Glomerular visceral epithelial cell (primary cell): ENCODE measurements around the gene SNX18.

Experiments
- DNase-seq: peaks from one replicate; pipeline ENCODE4 v3.0.0-alpha.2; 2016; ENCODE audit errors: extremely low spot score

SNX18 gene

DNA sequence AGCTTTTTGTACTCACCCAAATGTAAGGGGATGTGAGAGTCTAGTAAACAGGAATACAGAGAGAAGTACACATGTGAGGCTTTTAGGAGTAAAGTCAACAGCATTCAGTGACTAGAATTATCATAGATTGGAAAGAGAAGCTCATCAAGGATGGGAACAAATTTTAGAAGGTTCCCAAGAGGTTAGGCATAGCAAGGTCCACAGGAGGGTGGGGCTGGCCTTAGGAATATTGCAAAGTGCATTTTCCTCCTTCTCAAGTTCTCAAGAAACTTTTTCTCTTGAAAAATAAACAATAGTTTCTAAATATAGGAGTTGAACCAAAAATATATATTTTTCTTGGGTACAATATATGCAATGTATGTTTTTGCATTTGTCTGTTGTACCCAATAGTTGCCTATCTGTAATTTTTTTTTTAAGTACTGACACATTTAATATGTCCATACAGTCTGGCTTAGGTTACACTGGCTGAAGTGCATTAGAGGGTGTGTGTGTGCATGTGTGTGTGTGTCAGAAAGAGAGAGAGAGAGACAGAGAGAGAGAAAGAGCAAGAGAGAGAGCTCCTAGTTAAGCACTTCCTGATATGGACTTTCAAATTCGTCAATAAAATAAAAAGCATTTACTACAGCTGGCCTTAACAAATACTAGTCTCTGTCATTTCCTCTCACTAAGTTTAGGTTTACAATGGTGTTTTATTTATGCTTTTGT is 62.2 kb downstream of the SNX18 start:
- DNase-seq, result no peak

DNA sequence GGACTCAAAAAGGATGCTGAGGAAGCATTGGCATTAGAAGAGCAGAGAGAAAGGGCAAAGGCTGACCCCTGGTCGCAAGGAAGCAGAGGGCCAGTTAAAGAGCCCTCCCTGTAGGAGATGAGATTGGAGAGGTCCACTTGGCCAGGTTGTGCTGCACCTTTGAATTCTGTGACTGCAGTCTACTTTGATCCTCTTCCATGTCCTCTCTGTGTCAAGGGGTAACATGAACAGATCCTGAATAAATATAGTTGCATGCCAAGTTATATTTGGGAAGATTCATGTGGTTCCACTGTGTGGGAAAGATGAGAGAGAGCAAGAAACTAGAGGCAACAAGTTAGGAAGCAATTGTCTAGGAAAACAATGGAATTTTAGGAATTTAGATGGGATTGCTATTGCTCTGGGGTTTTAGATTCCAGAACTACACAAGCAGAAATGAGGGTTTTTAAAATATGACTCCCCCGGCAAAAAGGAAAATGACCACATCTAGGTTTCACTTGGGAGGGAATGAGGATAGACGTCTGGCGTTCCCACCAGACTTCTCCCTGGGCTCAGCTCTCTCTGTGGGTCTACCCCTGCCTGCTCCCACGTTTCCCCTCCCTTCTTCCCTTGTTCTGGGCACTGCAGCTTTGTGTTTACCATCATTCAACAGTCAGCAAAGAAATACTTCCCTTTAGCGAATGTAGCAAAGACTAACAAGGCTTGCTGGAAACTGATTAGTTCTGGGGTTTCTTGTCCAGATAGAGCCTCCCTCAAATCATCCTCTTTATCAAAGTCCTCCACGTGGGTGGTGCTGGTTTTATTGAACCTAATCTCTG is 63.6 kb downstream of the SNX18 start:
- peak; percentile 15 for DNase-seq

DNA sequence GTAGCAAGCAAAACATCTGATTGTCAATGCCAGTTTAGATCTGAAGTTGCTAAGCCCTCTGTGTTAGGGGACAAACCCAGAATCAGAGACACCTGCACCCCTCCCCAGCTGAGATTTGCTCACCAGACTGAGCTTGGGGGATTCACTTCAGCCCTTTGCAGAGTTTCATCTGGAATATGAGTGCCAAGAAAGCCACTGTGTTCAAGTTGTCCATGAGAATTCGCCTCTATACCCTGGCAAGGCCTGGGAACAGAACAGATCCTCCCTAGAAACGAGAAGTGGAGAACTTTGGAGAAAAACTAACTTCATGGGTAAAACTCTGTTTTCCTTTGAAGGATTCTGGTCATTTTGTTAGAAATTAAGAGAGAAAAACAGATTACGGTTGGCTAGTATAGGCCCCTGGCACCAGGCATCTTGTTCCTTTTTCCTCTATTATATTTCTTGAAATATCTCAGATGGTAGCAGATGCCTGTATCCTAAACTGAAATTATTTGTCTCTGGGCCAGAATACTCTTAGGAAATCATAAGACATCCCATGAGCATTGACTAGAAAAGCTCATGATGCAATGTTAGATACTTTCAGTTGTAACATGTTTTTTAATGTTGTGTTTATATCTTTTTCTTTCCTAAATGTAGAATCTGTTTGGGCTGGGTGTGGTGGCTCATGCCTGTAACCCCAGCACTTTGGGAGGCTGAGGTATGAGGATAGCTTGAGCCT is 64.4 kb downstream of the SNX18 start:
- no peak for DNase-seq

DNA sequence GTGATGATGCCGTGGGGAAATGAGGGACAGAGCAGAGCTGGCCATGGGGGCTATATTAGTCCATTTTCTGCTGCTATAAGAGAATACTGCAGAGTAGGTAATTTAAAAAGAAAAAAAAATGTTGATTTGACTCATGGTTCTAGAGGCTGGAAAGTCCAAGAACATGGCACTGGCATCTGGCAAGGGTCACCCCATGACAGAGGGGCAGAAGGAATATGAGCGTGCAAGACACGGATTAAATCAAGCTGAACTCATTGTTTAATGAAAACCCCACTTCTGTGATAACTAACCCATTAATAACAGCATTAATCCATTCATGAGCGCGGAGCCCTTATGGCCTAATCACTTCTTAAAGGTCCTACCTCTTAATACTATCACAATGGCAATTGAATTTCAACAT is 68.8 kb downstream of the SNX18 start:
- DNase-seq, result no peak

DNA sequence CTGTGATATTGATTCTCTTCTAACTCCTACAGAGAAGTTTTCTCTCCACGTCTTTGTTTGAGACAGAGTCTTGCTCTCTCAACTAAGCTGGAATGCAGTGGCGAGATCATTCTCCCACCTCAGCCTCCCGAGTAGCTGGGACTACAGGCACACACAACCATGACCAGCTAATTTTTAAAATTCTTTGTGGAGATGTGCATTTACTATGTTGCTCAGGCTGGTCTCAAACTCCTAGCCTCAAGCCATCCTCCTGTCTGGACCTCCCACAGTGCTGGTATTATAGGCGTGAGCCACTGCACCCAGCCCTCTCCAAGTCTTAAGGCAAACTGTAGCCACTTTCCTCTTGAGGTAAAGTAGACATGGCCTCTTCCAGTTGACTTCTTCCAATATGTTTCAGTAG is 72.2 kb downstream of the SNX18 start:
- no peak for DNase-seq

DNA sequence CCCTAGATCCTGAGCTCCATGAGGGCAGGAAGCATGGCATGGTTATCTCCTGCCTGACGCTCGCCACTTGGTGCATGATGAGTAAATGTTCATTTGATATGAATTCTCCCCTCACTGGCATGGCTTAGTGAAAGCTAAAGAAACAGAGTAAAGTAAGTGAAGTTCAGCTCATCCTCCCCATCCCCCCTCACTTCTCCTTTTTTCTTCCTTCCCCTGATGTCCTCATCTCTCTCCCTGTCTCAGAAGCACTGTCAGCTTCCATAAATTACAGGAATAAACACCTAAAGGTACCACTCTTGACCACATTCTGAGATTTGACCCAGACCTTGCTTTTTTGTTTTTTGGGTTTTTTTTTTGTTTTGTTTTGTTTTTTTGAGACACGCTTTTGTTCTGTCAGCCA is 73.3 kb downstream of the SNX18 start:
- DNase-seq, result no peak

DNA sequence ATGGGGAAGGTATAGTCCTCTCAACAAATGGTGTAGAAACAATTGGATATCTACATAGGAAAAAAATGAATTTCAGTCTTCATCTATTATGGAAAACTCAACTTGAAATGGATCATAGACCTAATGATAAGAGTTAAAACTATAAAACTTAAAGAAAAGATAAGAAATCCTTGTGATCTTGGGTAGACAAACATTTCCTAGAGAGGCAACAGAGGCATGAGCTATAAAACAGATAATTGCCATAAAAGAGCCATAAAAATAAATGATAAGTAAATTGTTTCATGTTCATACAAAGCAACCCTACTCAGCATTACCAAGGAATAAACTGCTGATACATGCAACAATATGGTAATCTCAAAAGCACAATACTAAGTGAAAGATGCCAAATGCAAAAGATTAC is 76.2 kb downstream of the SNX18 start:
- no peak for DNase-seq

DNA sequence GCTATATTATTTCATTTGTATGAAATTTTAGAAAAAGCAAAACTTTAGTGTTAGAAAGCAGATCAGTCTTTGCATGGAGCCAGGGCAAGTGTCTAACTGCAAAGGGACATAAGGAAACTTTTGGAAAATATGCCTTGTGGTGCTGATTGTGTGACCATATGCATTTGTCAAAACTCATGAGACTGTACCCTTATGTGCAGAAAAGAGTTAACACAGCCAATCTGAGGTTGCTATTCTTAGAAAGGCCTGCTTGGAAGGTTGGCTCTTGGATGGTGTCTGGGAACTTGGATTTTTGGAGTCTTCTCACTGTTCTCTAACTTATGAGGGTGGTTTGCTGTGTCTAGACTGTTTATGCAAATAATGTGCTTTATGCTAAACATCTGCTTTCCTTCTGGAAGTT is 76.6 kb downstream of the SNX18 start:
- DNase-seq, result no peak

DNA sequence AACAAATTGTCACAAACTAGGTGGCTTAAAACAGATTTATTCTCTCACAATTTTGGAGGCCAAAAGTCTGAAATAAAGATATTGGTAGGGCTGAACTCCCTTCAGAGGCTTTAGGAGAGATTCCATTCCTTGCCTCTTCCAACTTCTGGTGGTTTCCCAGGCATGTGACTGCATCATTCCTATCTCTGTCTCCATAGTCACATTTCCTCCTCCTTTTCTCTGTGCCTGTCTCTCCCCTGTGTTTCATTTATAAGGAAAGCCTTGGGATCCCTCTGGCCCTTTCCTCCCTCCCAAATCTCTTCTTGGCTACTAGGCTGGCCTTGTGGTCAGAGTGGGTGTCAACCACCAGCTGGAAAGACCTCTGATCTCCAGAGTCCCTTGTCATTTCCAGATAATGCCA is 78.2 kb downstream of the SNX18 start:
- DNase-seq, result no peak
